A673 (cell line): ENCODE data around the gene ATG10. TPM values are rescaled to one million over a fixed set of nuclear protein-coding genes. Genes with fewer than 3 reads are reported as not detected.
"Not testable (repeated sequence)": the region's sequence is repeated elsewhere in the genome, so short reads cannot be mapped to it uniquely, and the experiment has no call there.

Source experiments
- BruUV-seq: library from RNA; stranded (reverse); fragments of 400-500 nt; replicated peaks from 2 replicates; lab custom pipeline; 2021; lab: Mats Ljungman, UMichigan
- CTCF ChIA-PET: fragments of 300-600 bp; sonication (Branson Sonifier 250); formaldehyde crosslinking; loops from one replicate; lab custom pipeline; 2022; ENCODE audit warnings: antibody characterized with exemption; lab: Charles Lee
- POLR2A ChIA-PET: fragments of 300-600 bp; sonication (Branson Sonifier 250); formaldehyde crosslinking; loops from one replicate; lab custom pipeline; 2022; ENCODE audit warnings: antibody characterized with exemption; ENCODE audit not compliant: low non-redundant PET; lab: Charles Lee
- DNase-seq: peaks from one replicate; pipeline ENCODE4 v3.0.0-alpha.2; 2015; ENCODE audit warnings: low spot score
- H3K27ac ChIP-seq: fragments of 200-600 bp; sonication (generic); 2 replicates; pipeline ENCODE4 v1.5.1; 2016; ENCODE audit warnings: mixed run types, low read depth, mild to moderate bottlenecking, mixed read lengths, antibody characterized with exemption, low read length; ENCODE audit not compliant: poor library complexity, severe bottlenecking
- H3K27me3 ChIP-seq: fragments of 200-600 bp; sonication (generic); replicated peaks from 2 replicates; pipeline ENCODE4 v1.6.1; 2017; ENCODE audit warnings: mixed run types, low read depth, mild to moderate bottlenecking, mixed read lengths, antibody characterized with exemption, low read length; ENCODE audit not compliant: insufficient read depth, poor library complexity
- H3K36me3 ChIP-seq: fragments of 200-600 bp; sonication (generic); 2 replicates; pipeline ENCODE4 v1.6.1; 2016; ENCODE audit warnings: mixed run types, mild to moderate bottlenecking, mixed read lengths, antibody characterized with exemption, low read length; ENCODE audit not compliant: insufficient read depth, poor library complexity, severe bottlenecking
- H3K4me1 ChIP-seq: fragments of 200-600 bp; sonication (generic); 2 replicates; pipeline ENCODE4 v1.6.1; 2017; ENCODE audit warnings: mixed run types, mild to moderate bottlenecking, mixed read lengths, antibody characterized with exemption, low read length; ENCODE audit not compliant: insufficient read depth, poor library complexity, severe bottlenecking
- H3K4me3 ChIP-seq: fragments of 200-600 bp; sonication (generic); 2 replicates; pipeline ENCODE4 v1.5.1; 2016; ENCODE audit warnings: low read depth, mixed run types, mild to moderate bottlenecking, mixed read lengths, low read length; ENCODE audit not compliant: poor library complexity, severe bottlenecking
- H3K9me3 ChIP-seq: fragments of 200-600 bp; sonication (generic); 2 replicates; pipeline ENCODE4 v1.6.1; 2016; ENCODE audit warnings: mixed run types, low read depth, mild to moderate bottlenecking, mixed read lengths, antibody characterized with exemption, low read length; ENCODE audit not compliant: poor library complexity, severe bottlenecking
- CTCF ChIP-seq: fragments of 300-800, 200-600 bp; sonication (generic); conservative IDR thresholded peaks from 2 replicates; pipeline ENCODE4 v1.5.1; 2017; ENCODE audit warnings: low read depth, mild to moderate bottlenecking, antibody characterized with exemption, low read length, moderate library complexity, mixed read lengths
- EZH2 ChIP-seq: fragments of 200-600 bp; sonication (generic); IDR thresholded peaks from 2 replicates; pipeline ENCODE4 v1.6.1; 2017; ENCODE audit warnings: borderline replicate concordance, low read depth, mild to moderate bottlenecking, mixed read lengths, antibody characterized with exemption, low read length; ENCODE audit not compliant: poor library complexity, severe bottlenecking
- intact Hi-C: fragments of 100-400 bp; cut with micrococcal nuclease; formaldehyde crosslinking; loops from one replicate; pipeline ENCODE4 v1.10.0; 2022; ENCODE audit not compliant: unreplicated experiment
- total RNA-seq: library from RNA; stranded (reverse); gene quantifications from 2 replicates; pipeline ENCODE4 v1.2.3, GENCODE V29; 2021

The ATG10 gene
- total RNA-seq, 1 experiment from 2014 or later, result 17.1 TPM

GRCh38 chr5:82129723-82130285 lies 158.0 kb downstream of the ATG10 start:
- Histone ChIP-seq H3K4me3 (no peak overlapping the region), H3K36me3 (no peaks in the 10 kb centered on the region), H3K27me3 (no peaks in the 10 kb centered on the region), H3K4me1 (no peaks in the 10 kb centered on the region), H3K27ac (no peak overlapping the region), H3K9me3 (no peaks in the 10 kb centered on the region)
- BruUV-seq, result no TSS peak
- no peak for TF ChIP-seq CTCF
- no peak for TF ChIP-seq EZH2
- CTCF ChIA-PET, result no interaction called here
- intact Hi-C loops, result no loop called here
- DNase-seq, result no peak
- POLR2A ChIA-PET, result no interaction called here

- CTCF ChIA-PET, result no interaction called here
- TF ChIP-seq CTCF (no peak), EZH2 (no peak)
- DNase-seq, result no peak
These were observed 158.8 kb downstream of the ATG10 start for GRCh38 chr5:82130602-82131001.

GRCh38 chr5:82137205-82137604 lies 165.4 kb downstream of the ATG10 start:
- DNase-seq, result no peak
- no peak for TF ChIP-seq CTCF
- no peak for TF ChIP-seq EZH2
- no peak overlapping the region for H3K4me3 ChIP-seq
- intact Hi-C loops, result no loop called here
- ChIA-PET POLR2A (no interaction called here), CTCF (no interaction called here)
- H3K27ac ChIP-seq, result no peak overlapping the region
- BruUV-seq, result no TSS peak
- H3K36me3 ChIP-seq, result no peaks in the 10 kb centered on the region
- H3K27me3 ChIP-seq, result no peaks in the 10 kb centered on the region
- H3K4me1 ChIP-seq, result no peaks in the 10 kb centered on the region
- H3K9me3 ChIP-seq, result no peaks in the 10 kb centered on the region

More at GRCh38 chr5:82130602-82131001, 158.8 kb downstream of the ATG10 start:
- POLR2A ChIA-PET, result no interaction called here
- no peaks in the 10 kb centered on the region for H3K4me1 ChIP-seq
- no peaks in the 10 kb centered on the region for H3K27me3 ChIP-seq
- H3K36me3 ChIP-seq, result no peaks in the 10 kb centered on the region
- no peak overlapping the region for H3K4me3 ChIP-seq
- intact Hi-C loops, result no loop called here
- H3K9me3 ChIP-seq, result no peaks in the 10 kb centered on the region
- H3K27ac ChIP-seq, result no peak overlapping the region
- BruUV-seq, result no TSS peak

GRCh38 chr5:82139837-82140236 lies 168.0 kb downstream of the ATG10 start:
- H3K4me1 ChIP-seq, H3K27ac ChIP-seq, DNase-seq, POLR2A ChIA-PET, H3K4me3 ChIP-seq, H3K27me3 ChIP-seq, H3K9me3 ChIP-seq, BruUV-seq, intact Hi-C loops, CTCF ChIA-PET, H3K36me3 ChIP-seq: not testable (repeated sequence)
